PC-9 (cell line): ENCODE measurements around the gene JPT1. TPM values are rescaled to one million over a fixed set of nuclear protein-coding genes. Genes with fewer than 3 reads are reported as not detected.
A peak's percentile ranks its signal among the peaks of the same experiment; 100 is the strongest.

ENCODE experiments used
- BruUV-seq: library from RNA; stranded (reverse); fragments of 400-500 nt; replicated peaks from 2 replicates; lab custom pipeline; 2021; lab: Mats Ljungman, UMichigan
- CTCF ChIA-PET: fragments of 300-600 bp; sonication (Branson Sonifier 250); formaldehyde crosslinking; loops from one replicate; lab custom pipeline; 2022; ENCODE audit warnings: antibody characterized with exemption; lab: Charles Lee
- POLR2A ChIA-PET: fragments of 300-600 bp; sonication (Branson Sonifier 250); formaldehyde crosslinking; loops from one replicate; lab custom pipeline; 2022; ENCODE audit warnings: antibody characterized with exemption; ENCODE audit not compliant: unreplicated experiment; lab: Charles Lee
- DNase-seq, 2 experiments: peaks; one replicate each; pipeline versions ENCODE4 v3.0.0 to v3.0.0-alpha.2; 2015 to 2022; ENCODE audit warnings: mixed read lengths in 1 of 2
- H2AFZ ChIP-seq: fragments of 200-600 bp; sonication (generic); 2 replicates; pipeline ENCODE4 v1.8.1; 2017; ENCODE audit warnings: antibody characterized with exemption
- H3F3A ChIP-seq: fragments of 200-600 bp; sonication (generic); 2 replicates; pipeline ENCODE4 v1.8.1; 2017; ENCODE audit warnings: antibody characterized with exemption, mild to moderate bottlenecking, low read depth; ENCODE audit not compliant: insufficient read depth
- H3K27ac ChIP-seq: fragments of 200-600 bp; sonication (generic); 2 replicates; pipeline ENCODE4 v1.6.1; 2016; ENCODE audit warnings: mixed run types
- H3K27me3 ChIP-seq: fragments of 200-600 bp; sonication (generic); 2 replicates; pipeline ENCODE4 v1.6.1; 2016; ENCODE audit warnings: low read depth, mixed run types; ENCODE audit not compliant: insufficient read depth
- H3K36me3 ChIP-seq: fragments of 200-600 bp; sonication (generic); 2 replicates; pipeline ENCODE4 v1.6.1; 2016; ENCODE audit warnings: low read depth, mixed run types
- H3K4me1 ChIP-seq: fragments of 200-600 bp; sonication (generic); replicated peaks from 2 replicates; pipeline ENCODE4 v1.6.1; 2016; ENCODE audit warnings: mixed run types; ENCODE audit not compliant: insufficient read depth
- H3K4me2 ChIP-seq: fragments of 200-600 bp; sonication (generic); 2 replicates; pipeline ENCODE4 v1.6.1; 2017; ENCODE audit warnings: mixed run types
- H3K4me3 ChIP-seq: fragments of 200-600 bp; sonication (generic); 2 replicates; pipeline ENCODE4 v1.6.1; 2016; ENCODE audit warnings: mixed run types
- H3K79me2 ChIP-seq: fragments of 200-600 bp; sonication (generic); 2 replicates; pipeline ENCODE4 v1.6.1; 2017; ENCODE audit warnings: low read depth, mixed run types
- H3K9me2 ChIP-seq: fragments of 200-600 bp; sonication (generic); 2 replicates; pipeline ENCODE4 v1.8.1; 2017; ENCODE audit warnings: mild to moderate bottlenecking; ENCODE audit not compliant: insufficient read depth
- H3K9me3 ChIP-seq: fragments of 200-600 bp; sonication (generic); 2 replicates; pipeline ENCODE4 v1.8.1; 2016; ENCODE audit warnings: low read depth; ENCODE audit not compliant: insufficient read depth
- H4K20me1 ChIP-seq: fragments of 200-600 bp; sonication (generic); 2 replicates; pipeline ENCODE4 v1.8.1; 2017; ENCODE audit not compliant: insufficient read depth
- CTCF ChIP-seq: fragments of 200-600 bp; sonication (generic); conservative IDR thresholded peaks from 2 replicates; pipeline ENCODE4 v1.6.1; 2017; ENCODE audit warnings: mixed run types, antibody characterized with exemption, mild to moderate bottlenecking, moderate library complexity
- EZH2 ChIP-seq: fragments of 200-600 bp; sonication (generic); IDR thresholded peaks from 2 replicates; pipeline ENCODE4 v1.8.0; 2017; ENCODE audit warnings: antibody characterized with exemption, low read depth
- intact Hi-C: fragments of 100-400 bp; cut with micrococcal nuclease; formaldehyde crosslinking; loops from one replicate; pipeline ENCODE4 v1.10.0; 2022; ENCODE audit not compliant: unreplicated experiment
- total RNA-seq: library from RNA; stranded (reverse); gene quantifications from 2 replicates; pipeline ENCODE4 v1.2.3, GENCODE V29; 2021

Gene JPT1
- total RNA-seq, 1 experiment from 2014 or later: 250 TPM

- no peaks in the 10 kb centered on the region for H3K9me2 ChIP-seq
- H3K79me2 ChIP-seq: peaks cover 76% of the 10 kb centered on the region
- intact Hi-C loops: no loop called here
- H3K4me2 ChIP-seq: peak overlapping the region; percentile 90
- H3K27ac ChIP-seq: peak overlapping the region; percentile 89
- peaks cover 62% of the 10 kb centered on the region for H3F3A ChIP-seq
- BruUV-seq: no TSS peak
- CTCF ChIA-PET: interaction anchor here (0.5 kb wide), 2 partner anchors 76 to 237 kb away, joined by 4 to 6 read pairs; no protein-coding TSS in a partner anchor
- no peak overlapping the region for H2AFZ ChIP-seq
- no peaks in the 10 kb centered on the region for H3K27me3 ChIP-seq
- H3K4me1 ChIP-seq: peaks cover 70% of the 10 kb centered on the region
- H3K4me3 ChIP-seq: no peak overlapping the region
- TF ChIP-seq CTCF (no peak), EZH2 (no peak)
- H4K20me1 ChIP-seq: peaks cover 4% of the 10 kb centered on the region; the same call in 1 of the 2 replicates
- POLR2A ChIA-PET: no interaction called here
- no peaks in the 10 kb centered on the region for H3K9me3 ChIP-seq
- no peak for DNase-seq
- H3K36me3 ChIP-seq: peaks cover 26% of the 10 kb centered on the region; the same call in 1 of the 2 replicates
Measured at GRCh38 chr17:75094871-75095399, 59.4 kb downstream of the JPT1 start.

GRCh38 chr17:75093548-75094158 lies 60.7 kb downstream of the JPT1 start:
- peak in 1 of 2 experiments; percentile 84 for DNase-seq
- Histone ChIP-seq H2AFZ (no peak overlapping the region), H3K36me3 (0 out of 2 replicates have a peak, but pooled peaks cover 14% of the 10 kb centered on the region), H3K27ac (peak overlapping the region; percentile 89), H3K79me2 (peaks cover 83% of the 10 kb centered on the region), H3F3A (peaks cover 71% of the 10 kb centered on the region), H4K20me1 (peaks cover 4% of the 10 kb centered on the region; the same call in 1 of the 2 replicates), H3K27me3 (no peaks in the 10 kb centered on the region), H3K9me2 (no peaks in the 10 kb centered on the region), H3K4me3 (peak overlapping the region; percentile 40; the same call in 1 of the 2 replicates), H3K4me2 (peak overlapping the region; percentile 90), H3K4me1 (peaks cover 79% of the 10 kb centered on the region), H3K9me3 (no peaks in the 10 kb centered on the region)
- no TSS peak for BruUV-seq
- POLR2A ChIA-PET: no interaction called here
- TF ChIP-seq CTCF (no peak), EZH2 (no peak)
- CTCF ChIA-PET: interaction anchor here (0.5 to 0.6 kb wide), 2 partner anchors 29 to 595 kb away, joined by 3 to 5 read pairs; no protein-coding TSS in a partner anchor
- intact Hi-C loops: loop anchor here (1.0 kb wide), 1 partner anchor 66 kb away; no protein-coding TSS in a partner anchor

GRCh38 chr17:75091855-75092327 lies 62.4 kb downstream of the JPT1 start:
- Histone ChIP-seq H2AFZ (no peak overlapping the region), H3K4me2 (peak overlapping the region; percentile 90), H3K36me3 (0 out of 2 replicates have a peak, but pooled peaks cover 4% of the 10 kb centered on the region), H3K4me3 (peak overlapping the region; percentile 93), H3K79me2 (peaks cover 84% of the 10 kb centered on the region), H3F3A (peaks cover 73% of the 10 kb centered on the region), H4K20me1 (peaks cover 4% of the 10 kb centered on the region; the same call in 1 of the 2 replicates), H3K27me3 (no peaks in the 10 kb centered on the region), H3K9me2 (no peaks in the 10 kb centered on the region), H3K9me3 (no peaks in the 10 kb centered on the region), H3K4me1 (peaks cover 80% of the 10 kb centered on the region), H3K27ac (peak overlapping the region; percentile 89)
- POLR2A ChIA-PET: interaction anchor here (0.5 to 1.0 kb wide), 4 partner anchors 13 to 435 kb away, joined by 4 to 18 read pairs (median 8); partner anchors contain the start of gene HID1
- DNase-seq: peak in 1 of 2 experiments; percentile 19
- no TSS peak for BruUV-seq
- TF ChIP-seq CTCF (no peak), EZH2 (no peak)
- CTCF ChIA-PET: interaction anchor here (0.6 kb wide), 1 partner anchor 35 kb away, joined by 10 read pairs; no protein-coding TSS in a partner anchor
- intact Hi-C loops: no loop called here
